ENCODE data around the gene FCSK. TPM values are rescaled to one million over a fixed set of nuclear protein-coding genes. Genes with fewer than 3 reads are reported as not detected.

FCSK gene
- total RNA-seq, 1 experiment from 2014 or later, result 6.4 TPM

DNA sequence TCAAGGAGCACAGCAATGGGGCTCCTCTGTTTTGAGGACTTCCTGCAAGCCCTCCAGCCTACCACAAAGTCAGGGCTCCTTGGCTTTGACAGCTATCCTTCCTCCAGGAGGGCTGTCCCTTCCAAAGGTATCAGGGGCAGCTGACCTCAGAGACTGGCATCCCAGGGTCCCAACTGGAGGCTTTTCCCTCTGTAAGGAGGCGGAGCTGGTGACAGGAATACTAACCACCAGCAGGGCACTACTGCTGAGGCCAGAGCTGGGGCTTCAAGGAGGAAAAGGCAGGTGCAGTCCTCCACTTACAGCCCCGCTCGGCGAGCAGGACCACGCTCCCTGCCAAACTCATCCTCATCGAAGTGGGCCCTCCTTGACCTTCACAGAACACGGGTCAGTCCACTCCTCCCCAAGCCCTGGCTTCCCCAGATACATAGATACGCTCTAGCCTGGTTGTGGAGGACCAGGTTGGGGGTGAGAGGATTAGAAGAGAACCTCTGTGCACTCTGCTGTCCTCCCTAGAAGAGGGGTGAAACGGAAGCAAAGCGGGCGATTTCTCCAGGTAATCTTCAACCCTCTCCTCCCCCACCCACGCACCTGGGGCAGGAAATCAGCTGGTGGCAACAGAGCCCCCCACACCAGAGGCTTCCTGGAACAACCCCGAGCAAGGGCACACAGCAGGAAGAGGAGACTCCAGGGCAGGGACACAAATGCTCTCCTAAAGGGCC, 36.0 kb upstream of the FCSK start:
- no peak overlapping the region for H2AFZ ChIP-seq (ENCODE audit: low read length)
- no peaks in the 10 kb centered on the region for H3K27me3 ChIP-seq (ENCODE audit: low read length)
- H3K79me2 ChIP-seq (ENCODE audit: low read length), result peaks cover 93% of the 10 kb centered on the region
- no peaks in the 10 kb centered on the region for H3K36me3 ChIP-seq (ENCODE audit: insufficient read depth, low read length)
- no peak overlapping the region for H3K4me2 ChIP-seq (ENCODE audit: low read depth, low read length, poor library complexity, severe bottlenecking)
- peak overlapping the region; percentile 71 for H3K27ac ChIP-seq (ENCODE audit: low read length)
- peaks cover 7% of the 10 kb centered on the region; the same call in 1 of the 2 replicates for H4K20me1 ChIP-seq (ENCODE audit: insufficient read depth, low read depth, low read length)
- H3K9me2 ChIP-seq (replicated peaks; ENCODE audit: insufficient read depth, low read length), result no peaks in the 10 kb centered on the region
- H3K4me3 ChIP-seq (ENCODE audit: low read length), result no peak overlapping the region
- peak overlapping the region; percentile 50 for H3K9ac ChIP-seq (ENCODE audit: low read length)
- H3K9me3 ChIP-seq (ENCODE audit: low read length), result no peaks in the 10 kb centered on the region
- no peak for DNase-seq
- peaks cover 59% of the 10 kb centered on the region for H3K4me1 ChIP-seq (ENCODE audit: low read length)

DNA sequence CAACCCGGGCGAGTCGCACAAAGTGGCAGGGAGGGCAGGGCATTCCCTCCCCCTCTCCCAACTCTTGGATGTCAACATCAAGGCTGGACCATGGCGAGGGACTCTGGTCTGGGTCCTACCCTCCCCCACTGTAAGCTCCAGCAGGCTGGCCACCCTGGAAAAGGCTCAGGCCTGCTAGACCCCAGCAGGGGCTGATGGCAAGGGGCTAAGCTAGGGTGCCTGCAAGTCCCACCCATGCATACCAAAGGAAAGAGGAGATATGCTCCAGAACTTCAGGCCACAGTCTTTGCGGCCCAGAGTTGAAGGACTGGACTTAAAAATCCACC, 35.4 kb upstream of the FCSK start:
- H2AFZ ChIP-seq (ENCODE audit: low read length), result no peak overlapping the region
- H3K4me1 ChIP-seq (ENCODE audit: low read length), result peaks cover 59% of the 10 kb centered on the region
- H3K27me3 ChIP-seq (ENCODE audit: low read length), result no peaks in the 10 kb centered on the region
- H3K79me2 ChIP-seq (ENCODE audit: low read length), result peaks cover 91% of the 10 kb centered on the region
- peak overlapping the region; percentile 27 for H3K4me2 ChIP-seq (ENCODE audit: low read depth, low read length, poor library complexity, severe bottlenecking)
- peaks cover 7% of the 10 kb centered on the region; the same call in 1 of the 2 replicates for H4K20me1 ChIP-seq (ENCODE audit: insufficient read depth, low read depth, low read length)
- no peaks in the 10 kb centered on the region for H3K9me3 ChIP-seq (ENCODE audit: low read length)
- H3K9ac ChIP-seq (ENCODE audit: low read length), result peak overlapping the region; percentile 50
- no peaks in the 10 kb centered on the region for H3K9me2 ChIP-seq (replicated peaks; ENCODE audit: insufficient read depth, low read length)
- no peak overlapping the region for H3K4me3 ChIP-seq (ENCODE audit: low read length)
- no peak for DNase-seq
- no peaks in the 10 kb centered on the region for H3K36me3 ChIP-seq (ENCODE audit: insufficient read depth, low read length)
- peak overlapping the region; percentile 71 for H3K27ac ChIP-seq (ENCODE audit: low read length)

DNA sequence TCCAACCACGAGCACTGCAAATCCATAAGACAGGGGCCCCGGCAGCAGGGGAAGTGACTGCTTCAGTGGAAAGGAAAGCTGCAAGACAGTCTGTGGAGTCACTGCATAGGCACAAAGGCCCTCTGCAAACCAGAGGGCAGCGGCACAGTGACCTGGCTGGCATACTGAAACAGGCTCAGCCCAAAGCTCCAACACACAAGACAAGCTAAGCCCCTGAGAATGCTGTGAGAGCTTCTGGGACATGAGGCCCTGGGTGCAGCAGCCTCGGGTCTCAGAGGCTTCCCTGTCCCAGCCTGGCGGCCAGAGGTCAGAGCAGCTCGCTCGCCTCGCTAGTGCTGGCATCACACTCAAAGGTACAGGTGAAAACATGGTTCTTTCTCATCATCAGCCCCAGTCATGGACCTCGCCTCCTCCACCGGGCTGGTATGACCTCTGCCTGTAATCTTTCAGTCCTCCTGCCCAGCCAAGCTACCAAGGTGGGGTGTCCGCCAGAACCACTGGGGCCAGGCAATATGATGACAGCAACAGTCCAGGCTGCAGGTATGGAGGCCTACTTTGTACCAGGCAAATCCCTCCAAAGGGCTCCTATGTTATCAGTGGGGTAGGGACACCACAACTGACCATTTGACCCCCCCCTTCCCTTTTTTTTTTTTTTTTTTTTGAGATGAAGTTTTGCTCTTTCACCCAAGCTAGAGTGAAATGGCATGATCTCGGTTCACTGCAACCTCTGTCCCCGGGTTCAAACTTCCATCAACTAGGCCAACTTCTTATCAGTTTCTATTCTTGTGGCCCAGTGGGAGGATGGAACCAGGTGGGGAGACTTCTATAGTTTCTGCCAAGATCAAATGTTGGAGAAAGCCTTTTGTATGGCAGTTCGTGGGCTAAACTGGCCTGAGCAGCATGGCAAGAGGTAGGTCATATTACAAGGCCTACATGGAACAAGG, 34.7 kb upstream of the FCSK start:
- no peaks in the 10 kb centered on the region for H3K9me3 ChIP-seq (ENCODE audit: low read length)
- no peak for DNase-seq
- H3K36me3 ChIP-seq (ENCODE audit: insufficient read depth, low read length), result peaks cover 2% of the 10 kb centered on the region; the same call in 1 of the 2 replicates
- peak overlapping the region; percentile 38 for H3K4me2 ChIP-seq (ENCODE audit: low read depth, low read length, poor library complexity, severe bottlenecking)
- no peak overlapping the region for H3K4me3 ChIP-seq (ENCODE audit: low read length)
- no peaks in the 10 kb centered on the region for H3K9me2 ChIP-seq (replicated peaks; ENCODE audit: insufficient read depth, low read length)
- no peak overlapping the region for H2AFZ ChIP-seq (ENCODE audit: low read length)
- no peaks in the 10 kb centered on the region for H3K27me3 ChIP-seq (ENCODE audit: low read length)
- H3K27ac ChIP-seq (ENCODE audit: low read length), result peak overlapping the region; percentile 71
- H4K20me1 ChIP-seq (ENCODE audit: insufficient read depth, low read depth, low read length), result peaks cover 7% of the 10 kb centered on the region; the same call in 1 of the 2 replicates
- peak overlapping the region; percentile 50 for H3K9ac ChIP-seq (ENCODE audit: low read length)
- H3K4me1 ChIP-seq (ENCODE audit: low read length), result peaks cover 59% of the 10 kb centered on the region
- peaks cover 87% of the 10 kb centered on the region for H3K79me2 ChIP-seq (ENCODE audit: low read length)

DNA sequence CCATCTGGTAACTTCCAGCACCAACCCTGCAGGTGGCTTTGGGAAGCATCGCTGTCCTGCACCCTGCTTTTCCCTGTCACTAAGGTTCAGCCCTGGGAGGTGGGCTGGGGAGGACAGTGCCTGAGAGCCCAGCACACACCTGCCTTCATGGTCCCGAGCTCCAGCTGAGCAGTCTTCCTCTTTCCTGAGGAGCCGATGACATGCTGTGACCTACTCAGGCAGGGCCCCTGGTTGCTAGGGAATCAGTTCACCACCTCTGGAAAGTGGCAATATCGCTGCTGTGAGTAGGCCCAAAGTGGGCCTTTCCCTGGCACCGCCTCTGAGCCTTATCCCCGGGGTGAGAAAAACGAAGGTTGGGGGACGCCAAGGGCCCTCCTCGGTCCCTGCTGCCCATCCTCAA, 33.4 kb upstream of the FCSK start:
- Histone ChIP-seq H3K36me3 (ENCODE audit: insufficient read depth, low read length) (peaks cover 8% of the 10 kb centered on the region; the same call in 1 of the 2 replicates), H4K20me1 (ENCODE audit: insufficient read depth, low read depth, low read length) (peaks cover 7% of the 10 kb centered on the region; the same call in 1 of the 2 replicates), H3K9me2 (replicated peaks; ENCODE audit: insufficient read depth, low read length) (no peaks in the 10 kb centered on the region), H3K9ac (ENCODE audit: low read length) (peak overlapping the region; percentile 28; the same call in 1 of the 2 replicates), H3K27me3 (ENCODE audit: low read length) (no peaks in the 10 kb centered on the region), H2AFZ (ENCODE audit: low read length) (no peak overlapping the region), H3K4me2 (ENCODE audit: low read depth, low read length, poor library complexity, severe bottlenecking) (no peak overlapping the region), H3K79me2 (ENCODE audit: low read length) (peaks cover 89% of the 10 kb centered on the region), H3K9me3 (ENCODE audit: low read length) (no peaks in the 10 kb centered on the region), H3K4me1 (ENCODE audit: low read length) (peaks cover 59% of the 10 kb centered on the region), H3K27ac (ENCODE audit: low read length) (peak overlapping the region; percentile 71), H3K4me3 (ENCODE audit: low read length) (no peak overlapping the region)
- DNase-seq, result no peak

DNA sequence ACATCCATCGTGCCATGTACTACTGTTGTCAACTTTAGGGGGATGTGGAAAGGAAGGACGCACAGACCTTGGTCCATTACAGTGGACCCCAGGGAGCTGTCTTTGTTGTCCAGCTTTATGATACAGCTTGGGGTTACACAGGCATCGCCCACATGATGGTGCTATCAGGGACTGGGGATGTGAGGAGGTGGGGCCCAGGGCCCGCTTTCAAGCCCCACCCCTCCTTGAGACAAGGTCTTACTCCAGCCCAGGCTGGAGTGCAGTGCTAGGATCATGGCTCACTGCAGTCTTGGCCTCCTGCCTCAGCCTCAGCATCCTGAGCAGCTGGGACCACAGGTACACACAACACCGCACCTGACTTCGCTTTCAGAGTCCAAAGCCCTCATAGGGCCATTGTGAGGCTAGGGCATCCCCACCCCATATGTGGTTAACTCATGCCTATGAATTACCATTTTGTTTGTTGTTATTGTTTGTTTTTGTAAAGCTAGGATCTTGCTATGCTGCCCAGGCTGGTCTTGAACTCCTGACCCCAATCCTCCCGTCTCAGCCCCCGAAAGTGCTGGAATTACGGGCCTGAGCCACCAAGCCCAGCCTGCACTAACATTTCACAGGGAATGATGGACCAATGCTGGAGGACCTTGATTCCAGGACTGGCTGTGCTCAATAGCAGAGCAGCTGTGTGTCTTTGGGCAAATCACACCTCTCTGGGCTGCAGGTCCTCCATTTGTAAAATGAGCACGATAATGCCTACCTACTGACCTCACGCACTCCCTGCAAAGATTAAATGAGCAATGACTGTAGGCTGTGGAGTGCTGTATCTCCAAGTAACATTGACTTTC, 32.7 kb upstream of the FCSK start:
- H3K79me2 ChIP-seq (ENCODE audit: low read length), result peaks cover 85% of the 10 kb centered on the region
- peaks cover 54% of the 10 kb centered on the region for H3K4me1 ChIP-seq (ENCODE audit: low read length)

DNA sequence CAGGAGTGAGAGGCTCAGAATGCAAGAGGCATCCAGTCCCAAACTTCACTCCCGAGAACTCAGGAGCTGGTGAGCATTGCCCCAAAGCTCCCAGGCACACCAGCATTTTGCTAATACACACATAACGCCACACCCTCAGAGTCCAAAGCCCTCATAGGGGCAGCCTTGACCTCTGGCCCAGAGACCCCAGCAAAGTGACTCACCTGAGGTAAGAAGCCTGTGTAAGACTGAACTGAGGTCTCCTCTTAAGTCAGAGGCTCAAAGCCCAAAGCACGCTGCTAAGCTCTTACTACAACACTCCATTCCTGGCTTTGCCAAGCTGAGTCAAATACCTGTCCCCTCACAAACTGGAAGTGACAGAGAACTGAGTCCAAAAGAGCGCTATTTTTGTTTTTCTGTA, 31.9 kb upstream of the FCSK start:
- peaks cover 85% of the 10 kb centered on the region for H3K79me2 ChIP-seq (ENCODE audit: low read length)
- DNase-seq, result no peak
- 0 out of 2 replicates have a peak overlapping the region, but pooled peaks have one; percentile 2 for H3K27ac ChIP-seq (ENCODE audit: low read length)
- no peaks in the 10 kb centered on the region for H3K9me2 ChIP-seq (replicated peaks; ENCODE audit: insufficient read depth, low read length)
- H3K36me3 ChIP-seq (ENCODE audit: insufficient read depth, low read length), result peaks cover 8% of the 10 kb centered on the region; the same call in 1 of the 2 replicates
- no peak overlapping the region for H3K9ac ChIP-seq (ENCODE audit: low read length)
- peaks cover 46% of the 10 kb centered on the region for H3K4me1 ChIP-seq (ENCODE audit: low read length)
- H4K20me1 ChIP-seq (ENCODE audit: insufficient read depth, low read depth, low read length), result peaks cover 7% of the 10 kb centered on the region; the same call in 1 of the 2 replicates
- no peak overlapping the region for H2AFZ ChIP-seq (ENCODE audit: low read length)
- H3K4me2 ChIP-seq (ENCODE audit: low read depth, low read length, poor library complexity, severe bottlenecking), result no peak overlapping the region
- no peaks in the 10 kb centered on the region for H3K27me3 ChIP-seq (ENCODE audit: low read length)
- no peak overlapping the region for H3K4me3 ChIP-seq (ENCODE audit: low read length)
- no peaks in the 10 kb centered on the region for H3K9me3 ChIP-seq (ENCODE audit: low read length)

More for the DNA sequence above, 32.7 kb upstream of the FCSK start:
- Histone ChIP-seq H2AFZ (ENCODE audit: low read length) (no peak overlapping the region), H3K27me3 (ENCODE audit: low read length) (no peaks in the 10 kb centered on the region), H3K36me3 (ENCODE audit: insufficient read depth, low read length) (peaks cover 8% of the 10 kb centered on the region; the same call in 1 of the 2 replicates), H3K4me2 (ENCODE audit: low read depth, low read length, poor library complexity, severe bottlenecking) (no peak overlapping the region), H3K9me3 (ENCODE audit: low read length) (no peaks in the 10 kb centered on the region), H3K9me2 (replicated peaks; ENCODE audit: insufficient read depth, low read length) (no peaks in the 10 kb centered on the region), H4K20me1 (ENCODE audit: insufficient read depth, low read depth, low read length) (peaks cover 7% of the 10 kb centered on the region; the same call in 1 of the 2 replicates), H3K9ac (ENCODE audit: low read length) (no peak overlapping the region), H3K4me3 (ENCODE audit: low read length) (no peak overlapping the region), H3K27ac (ENCODE audit: low read length) (no peak overlapping the region)
- no peak for DNase-seq

DNA sequence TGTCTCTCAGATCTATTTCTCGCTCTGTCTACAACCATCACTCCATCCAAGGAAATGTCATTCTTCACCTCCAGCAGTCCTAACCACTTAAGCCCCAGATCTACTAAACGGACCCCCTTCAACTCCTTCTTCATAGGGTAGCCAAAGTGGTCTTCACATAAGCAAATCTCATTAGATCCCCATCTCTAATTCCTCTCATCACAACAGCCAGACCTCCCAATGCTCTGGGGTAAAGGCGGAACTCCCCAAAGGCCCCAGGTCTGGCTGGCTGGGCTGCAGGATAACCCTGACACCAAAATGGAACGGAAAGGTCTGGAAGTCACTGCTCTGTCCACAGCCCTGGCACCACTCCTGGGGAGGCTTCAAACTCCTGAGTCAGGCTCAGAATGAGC, 26.6 kb upstream of the FCSK start:
- Histone ChIP-seq H3K79me2 (ENCODE audit: low read length) (peaks cover 51% of the 10 kb centered on the region), H3K27ac (ENCODE audit: low read length) (peak overlapping the region; percentile 99), H3K9me2 (replicated peaks; ENCODE audit: insufficient read depth, low read length) (no peaks in the 10 kb centered on the region), H3K4me2 (ENCODE audit: low read depth, low read length, poor library complexity, severe bottlenecking) (peak overlapping the region; percentile 61), H2AFZ (ENCODE audit: low read length) (no peak overlapping the region), H3K4me1 (ENCODE audit: low read length) (peaks cover 49% of the 10 kb centered on the region), H3K4me3 (ENCODE audit: low read length) (no peak overlapping the region), H4K20me1 (ENCODE audit: insufficient read depth, low read depth, low read length) (no peaks in the 10 kb centered on the region), H3K27me3 (ENCODE audit: low read length) (no peaks in the 10 kb centered on the region), H3K36me3 (ENCODE audit: insufficient read depth, low read length) (peaks cover 8% of the 10 kb centered on the region; the same call in 1 of the 2 replicates), H3K9ac (ENCODE audit: low read length) (peak overlapping the region; percentile 69), H3K9me3 (ENCODE audit: low read length) (no peaks in the 10 kb centered on the region)
- no peak for DNase-seq

All from Karpas-422 (cell line).